ENCODE measurements around the gene DNAJC10.

DNA sequence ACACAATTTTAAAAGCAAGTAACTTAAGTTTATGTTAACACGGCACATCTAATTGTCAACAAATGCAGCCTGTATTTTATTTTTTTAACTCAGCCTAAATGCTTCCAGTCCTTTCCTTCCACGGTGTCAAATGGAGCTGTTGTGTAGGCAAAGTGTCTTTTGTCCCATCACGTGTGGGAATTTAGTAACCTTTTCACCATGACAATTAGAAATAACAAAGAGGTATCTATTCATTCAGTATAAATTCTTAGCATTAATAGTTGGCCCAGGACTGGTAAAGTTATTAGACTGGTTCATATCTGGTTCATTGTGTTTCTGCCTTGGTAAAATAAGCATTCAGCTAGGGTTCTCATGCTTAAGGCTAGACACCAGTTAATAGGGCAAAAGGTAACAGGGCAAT, 102.4 kb downstream of the DNAJC10 start:
- TF ChIP-seq GATA2 (IDR thresholded peaks at IDR 0.05; ENCODE audit: low read depth, low read length), result no peak
- TF ChIP-seq GATA3 (IDR thresholded peaks at IDR 0.05; ENCODE audit: low read depth, low read length), result no peak

Data from SH-SY5Y (cell line).